ENCODE measurements around the gene ARHGAP26. TPM values are rescaled to one million over a fixed set of nuclear protein-coding genes. Genes with fewer than 3 reads are reported as not detected.
"Not testable (repeated sequence)": the region's sequence is repeated elsewhere in the genome, so short reads cannot be mapped to it uniquely, and the experiment has no call there.

The ARHGAP26 gene
- total RNA-seq, 2 donors from 2014 or later = 31.8 to 39.5 TPM

DNA sequence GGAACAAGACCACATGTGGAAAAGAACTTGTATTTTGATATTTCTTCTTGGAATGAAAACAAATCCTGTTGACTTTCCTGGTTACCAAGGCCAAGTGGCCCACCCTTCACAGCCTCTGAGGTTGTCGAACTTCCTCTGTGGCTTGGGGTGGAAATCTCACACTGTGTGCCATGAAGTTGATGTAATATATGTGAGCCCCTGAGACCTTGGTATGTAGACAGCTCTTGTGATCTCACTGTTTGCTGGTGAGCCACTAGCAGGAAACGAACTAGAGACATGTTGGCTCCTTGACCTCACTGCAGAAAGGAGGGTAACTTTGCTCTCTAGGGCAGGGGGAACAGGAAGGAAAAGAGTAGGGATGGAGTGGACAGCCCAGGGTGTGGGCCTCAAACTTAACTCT lies 159.4 kb downstream of the ARHGAP26 start:
- DNase-seq (ENCODE audit: low spot score) = no peak
- intact Hi-C loops (cut with DNase I) = loop anchor here in 1 of 2 donors (10.0 kb wide), 2 partner anchors 475 to 1215 kb away; partner anchors contain the start of gene NR3C1

- DNase-seq (ENCODE audit: low spot score) = no peak
- intact Hi-C loops (cut with DNase I) = no loop called here
These were observed 160.4 kb downstream of the ARHGAP26 start for GRCh38 chr5:142930395-142931110.

GRCh38 chr5:142931896-142932686 lies 161.9 kb downstream of the ARHGAP26 start:
- no peak for DNase-seq (ENCODE audit: low spot score)
- intact Hi-C loops (cut with DNase I) = no loop called here

DNA sequence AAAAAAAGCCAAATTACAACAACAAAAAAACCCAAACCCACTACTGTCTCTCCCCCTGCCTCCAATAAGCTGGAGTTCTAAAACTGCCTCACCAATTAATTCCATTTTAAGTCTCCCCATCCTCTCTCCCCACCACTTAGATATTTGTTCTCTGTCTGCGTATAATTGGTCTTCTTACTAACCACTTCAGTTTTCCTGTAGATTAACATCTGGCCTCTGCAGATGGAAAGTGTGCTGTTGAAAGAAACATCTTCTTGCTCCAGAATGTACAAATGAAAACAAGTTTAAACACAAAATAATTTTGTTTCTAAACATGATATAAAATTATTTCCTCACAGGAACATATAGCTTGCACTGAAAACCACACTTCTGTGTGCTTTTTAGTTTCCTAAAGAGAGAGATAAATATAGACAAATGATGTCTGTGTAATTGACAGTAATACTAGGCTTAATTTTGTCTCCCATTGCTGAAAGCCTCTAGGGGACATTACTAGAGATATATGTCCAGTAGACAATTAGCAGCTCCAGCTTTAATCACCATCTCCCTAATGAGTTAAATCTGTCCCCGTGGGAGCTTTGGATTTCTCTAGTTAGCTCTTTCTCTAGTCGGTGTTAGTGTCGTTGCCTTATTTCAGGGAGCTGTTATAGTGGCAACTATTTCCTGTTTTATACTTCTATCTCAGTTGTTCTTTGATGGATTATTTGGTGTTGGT lies 164.0 kb downstream of the ARHGAP26 start:
- intact Hi-C loops (cut with DNase I) = no loop called here
- DNase-seq (ENCODE audit: low spot score) = no peak

DNA sequence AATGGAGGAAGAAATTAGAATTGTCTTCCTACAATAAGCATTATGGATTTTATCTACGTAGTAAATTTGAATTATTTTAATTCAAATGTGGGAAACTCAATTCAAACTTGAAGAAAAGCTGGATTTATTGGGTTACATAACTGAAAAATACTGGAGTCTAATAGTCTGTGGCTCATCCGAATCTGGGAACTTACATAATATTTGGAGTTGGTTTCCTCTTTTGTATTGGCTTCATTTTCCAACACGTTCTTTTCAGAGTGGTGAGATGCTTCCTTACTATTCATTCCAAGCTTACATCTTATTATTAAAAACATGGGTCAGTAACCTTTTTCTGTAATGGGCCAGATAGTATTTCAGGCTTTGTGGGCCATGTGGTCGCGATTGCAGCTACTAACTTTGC lies 164.8 kb downstream of the ARHGAP26 start:
- no peak for DNase-seq (ENCODE audit: low spot score)
- intact Hi-C loops (cut with DNase I) = no loop called here

DNA sequence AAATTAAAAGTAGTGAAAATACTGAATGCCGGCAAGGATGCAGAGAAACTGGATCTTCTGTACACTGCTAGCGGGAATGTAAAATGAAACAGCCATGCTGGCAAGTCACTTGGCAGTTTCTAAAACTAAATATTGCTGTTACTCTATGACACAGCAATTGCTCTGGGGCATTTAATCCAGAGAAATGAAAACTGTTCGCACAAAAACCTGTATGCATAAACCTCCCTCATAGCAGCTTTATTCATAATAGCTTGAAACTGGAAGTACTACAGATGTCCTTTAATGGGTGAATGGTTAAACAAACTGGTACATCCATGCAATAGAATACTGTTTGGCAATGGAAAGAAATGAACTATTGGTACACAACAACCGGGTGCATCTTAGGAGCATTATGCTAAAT lies 167.2 kb downstream of the ARHGAP26 start:
- no peak for DNase-seq (ENCODE audit: low spot score)
- intact Hi-C loops (cut with DNase I) = no loop called here

DNA sequence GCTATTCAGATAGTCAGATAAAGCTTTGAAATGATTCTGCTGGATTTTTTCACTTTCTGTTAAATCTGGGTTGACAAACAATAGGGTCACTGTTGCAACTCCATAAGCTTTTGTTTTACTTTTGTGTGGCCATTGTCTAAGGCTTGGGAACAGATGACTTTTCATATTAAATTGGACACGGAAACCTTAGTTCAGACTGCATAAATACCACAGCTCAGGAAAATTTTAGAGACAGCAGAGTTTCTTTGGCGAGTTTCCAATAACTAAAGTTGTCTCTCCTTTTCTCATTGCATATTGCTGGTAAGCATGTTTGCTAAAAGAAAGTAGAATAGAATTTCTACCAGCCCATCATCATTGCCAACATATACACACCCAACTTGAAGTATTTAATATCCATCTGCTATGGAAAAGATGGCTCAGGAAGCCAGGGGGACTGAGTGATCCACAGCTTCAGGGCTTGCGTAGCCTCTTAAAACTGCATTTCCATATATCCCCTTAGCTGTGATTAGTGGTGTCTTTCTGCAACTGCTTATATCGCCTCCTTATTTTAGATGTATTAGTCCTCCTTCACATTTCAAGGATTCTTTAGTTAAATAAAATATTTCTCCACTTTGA lies 168.2 kb downstream of the ARHGAP26 start:
- intact Hi-C loops (cut with DNase I) = no loop called here
- no peak for DNase-seq (ENCODE audit: low spot score)

- intact Hi-C loops (cut with DNase I) = no loop called here
- DNase-seq (ENCODE audit: low spot score) = no peak
These were observed 168.8 kb downstream of the ARHGAP26 start for GRCh38 chr5:142939006-142939405.

GRCh38 chr5:142939884-142940283 lies 169.7 kb downstream of the ARHGAP26 start:
- DNase-seq (ENCODE audit: low spot score) = no peak
- intact Hi-C loops (cut with DNase I) = no loop called here

GRCh38 chr5:142941245-142941644 lies 171.1 kb downstream of the ARHGAP26 start:
- no peak for DNase-seq (ENCODE audit: low spot score)
- intact Hi-C loops (cut with DNase I) = no loop called here

- DNase-seq (ENCODE audit: low spot score) = no peak
- intact Hi-C loops (cut with DNase I) = no loop called here
These were observed 172.7 kb downstream of the ARHGAP26 start for GRCh38 chr5:142942901-142943300.

- intact Hi-C loops (cut with DNase I) = no loop called here
- DNase-seq (ENCODE audit: low spot score) = no peak
These were observed 174.0 kb downstream of the ARHGAP26 start for GRCh38 chr5:142944140-142944539.

GRCh38 chr5:142945321-142945720 lies 175.1 kb downstream of the ARHGAP26 start:
- intact Hi-C loops (cut with DNase I) = no loop called here
- no peak for DNase-seq (ENCODE audit: low spot score)

- intact Hi-C loops (cut with DNase I) = no loop called here
- DNase-seq (ENCODE audit: low spot score) = no peak
These were observed 175.7 kb downstream of the ARHGAP26 start for GRCh38 chr5:142945845-142946244.

DNA sequence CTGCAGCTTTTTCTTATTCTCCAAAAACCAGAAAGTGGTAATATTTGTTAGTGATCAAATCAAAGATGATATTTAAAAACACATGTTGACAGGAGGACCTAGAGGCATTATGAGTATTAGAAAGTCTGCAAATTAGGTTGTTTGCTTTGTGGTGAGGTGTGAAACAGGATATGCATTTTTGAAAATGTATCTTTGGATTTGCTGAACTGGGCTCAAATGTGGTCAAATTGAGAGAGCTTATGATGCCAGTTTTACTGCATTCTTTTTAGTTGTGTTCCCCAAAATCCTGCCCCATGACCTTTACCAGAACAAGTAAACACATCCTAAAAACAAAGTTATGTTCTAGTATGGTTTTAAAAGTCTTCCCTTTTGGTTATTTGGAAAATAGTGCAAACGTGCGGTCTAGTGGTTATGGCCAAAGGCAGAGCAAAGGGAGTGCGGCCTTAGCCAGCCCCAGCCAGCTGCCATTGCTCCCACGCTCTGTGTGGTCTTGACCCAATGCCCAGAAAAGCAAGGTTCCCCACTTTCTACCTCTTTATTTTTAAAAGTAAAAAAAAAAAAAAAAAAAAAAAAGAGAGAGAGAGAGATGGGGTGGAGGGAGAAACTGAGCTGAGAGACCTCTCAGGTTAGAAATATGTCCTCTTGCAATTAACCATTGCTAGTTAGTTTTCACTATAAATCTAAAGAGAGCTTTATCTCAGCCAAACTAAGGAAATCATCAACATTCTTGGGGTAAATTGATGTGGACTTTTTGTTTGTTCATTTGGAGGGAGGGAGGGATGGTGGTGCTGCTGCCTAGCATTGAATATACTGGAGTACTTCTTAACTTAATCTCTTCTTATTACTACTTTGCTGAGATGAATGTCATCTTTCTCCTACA lies 176.6 kb downstream of the ARHGAP26 start:
- DNase-seq (ENCODE audit: low spot score) = no peak
- intact Hi-C loops (cut with DNase I) = no loop called here

- DNase-seq (ENCODE audit: low spot score) = no peak
- intact Hi-C loops (cut with DNase I) = no loop called here
These were observed 177.2 kb downstream of the ARHGAP26 start for GRCh38 chr5:142947427-142947709.

DNA sequence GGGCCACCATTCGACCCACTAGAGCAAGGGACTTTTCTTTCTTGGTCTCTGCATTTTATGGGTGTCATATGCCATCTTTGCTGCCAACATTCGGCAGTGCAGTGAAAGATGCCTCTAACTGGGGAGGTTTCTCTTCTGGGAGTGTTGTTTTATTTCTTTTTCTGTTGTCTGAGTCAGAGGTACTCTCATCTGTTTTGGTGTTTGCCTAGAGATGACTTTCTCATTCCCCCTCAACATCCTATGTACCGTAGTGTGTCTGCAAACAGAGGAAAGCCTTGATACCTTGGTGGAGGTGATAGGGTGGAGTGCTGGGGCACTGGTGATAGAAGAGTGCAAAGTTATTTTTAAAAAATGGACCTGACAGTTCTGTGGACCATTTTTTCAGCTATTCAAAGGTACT lies 182.1 kb downstream of the ARHGAP26 start:
- intact Hi-C loops (cut with DNase I) = no loop called here
- no peak for DNase-seq (ENCODE audit: low spot score)

GRCh38 chr5:142952871-142953270 lies 182.7 kb downstream of the ARHGAP26 start:
- DNase-seq (ENCODE audit: low spot score); intact Hi-C loops (cut with DNase I): not testable (repeated sequence)

DNA sequence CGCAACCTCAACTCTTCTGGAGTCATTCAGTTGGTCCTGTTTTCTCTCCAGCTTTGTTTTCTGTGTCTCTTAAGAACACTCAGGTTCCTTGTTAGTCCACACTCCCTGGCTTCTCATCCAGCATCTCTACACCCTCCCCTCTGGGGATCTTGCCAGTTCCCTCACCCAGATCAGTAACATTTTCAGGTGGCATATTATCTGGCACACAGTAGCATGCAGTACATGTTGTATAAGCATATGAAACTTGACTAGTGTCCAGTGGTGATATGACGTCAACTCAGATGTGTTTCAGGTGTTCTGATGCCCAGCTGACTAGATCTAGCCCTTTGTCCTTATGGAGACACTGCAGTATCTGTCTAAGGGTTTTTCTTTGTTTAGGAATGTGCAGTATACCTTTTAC lies 184.3 kb downstream of the ARHGAP26 start:
- intact Hi-C loops (cut with DNase I) = no loop called here
- no peak for DNase-seq (ENCODE audit: low spot score)

Measured in posterior vena cava (tissue), 2 donors.